AG10803 (cell line): ENCODE data around the gene NEU1.

ENCODE experiments used
- DNase-seq: peaks from one replicate; pipeline ENCODE4 v3.0.0; 2010; ENCODE audit warnings: low read depth
- H3K4me3 ChIP-seq: 2 replicates; pipeline ENCODE4 v1.5.1; 2011; ENCODE audit warnings: mild to moderate bottlenecking, low read length, control low read depth
- CTCF ChIP-seq: conservative IDR thresholded peaks from 2 replicates; pipeline ENCODE4 v1.5.1; 2011; ENCODE audit warnings: mild to moderate bottlenecking, low read length, control low read depth, inconsistent platforms

The NEU1 gene

GRCh38 chr6:31905041-31905440, 42.4 kb upstream of the NEU1 start:
- H3K4me3 ChIP-seq, result no peak overlapping the region
- TF ChIP-seq CTCF, result no peak
- DNase-seq, result no peak

GRCh38 chr6:31903957-31904356, 41.3 kb upstream of the NEU1 start:
- no peak for DNase-seq
- no peak for TF ChIP-seq CTCF
- no peak overlapping the region for H3K4me3 ChIP-seq

GRCh38 chr6:31901953-31902643, 39.5 kb upstream of the NEU1 start, which contains the start of gene ZBTB12:
Gene ZBTB12, minus strand, starts transcription at chr6:31902086. Its CDS starts 781 bp downstream, at chr6:31901305.
- peak; percentile 94 for DNase-seq
- peak within 1 kb of the TSS; percentile 69 for H3K4me3 ChIP-seq
- TF ChIP-seq CTCF, result 0 out of 2 replicates have a peak, but pooled peaks have one; percentile 2

GRCh38 chr6:31901415-31901952, 38.9 kb upstream of the NEU1 start:
- TF ChIP-seq CTCF, result no peak
- H3K4me3 ChIP-seq, result peak overlapping the region; percentile 69
- peak; percentile 45 for DNase-seq

GRCh38 chr6:31900917-31901414, 38.3 kb upstream of the NEU1 start:
- peak overlapping the region; percentile 69 for H3K4me3 ChIP-seq
- no peak for TF ChIP-seq CTCF
- no peak for DNase-seq

GRCh38 chr6:31899882-31900722, 37.5 kb upstream of the NEU1 start:
- no peak for DNase-seq
- H3K4me3 ChIP-seq, result no peak overlapping the region
- TF ChIP-seq CTCF, result no peak
